ENCODE measurements around the gene CMC1. TPM values are rescaled to one million over a fixed set of nuclear protein-coding genes. Genes with fewer than 3 reads are reported as not detected.

The CMC1 gene
- total RNA-seq, 2 donors from 2014 or later = 10.5 to 16.2 TPM

GRCh38 chr3:28218071-28218916, 23.1 kb upstream of the CMC1 start:
- no peak overlapping the region for H3K4me3 ChIP-seq
- H3K27ac ChIP-seq = no peak overlapping the region
- H3K36me3 ChIP-seq = no peaks in the 10 kb centered on the region
- H3K9me3 ChIP-seq = no peaks in the 10 kb centered on the region
- WGBS = 88% methylated on average over 3 of the region's 3 CpGs
- no peaks in the 10 kb centered on the region for H3K4me1 ChIP-seq (replicated peaks)
- TF ChIP-seq CTCF (IDR thresholded peaks at IDR 0.05) = no peak
- no peak for TF ChIP-seq POLR2AphosphoS5 (IDR thresholded peaks at IDR 0.05)
- no peak for TF ChIP-seq POLR2A (IDR thresholded peaks at IDR 0.05)
- DNase-seq (ENCODE audit: low spot score) = no peak
- H3K27me3 ChIP-seq (replicated peaks; ENCODE audit: insufficient read depth) = no peaks in the 10 kb centered on the region
- intact Hi-C loops (cut with DNase I) = no loop called here

- H3K27me3 ChIP-seq (replicated peaks; ENCODE audit: insufficient read depth) = no peaks in the 10 kb centered on the region
- no peak overlapping the region for H3K27ac ChIP-seq
- no peaks in the 10 kb centered on the region for H3K4me1 ChIP-seq (replicated peaks)
- H3K9me3 ChIP-seq = no peaks in the 10 kb centered on the region
- no peak overlapping the region for H3K4me3 ChIP-seq
- DNase-seq (ENCODE audit: low spot score) = no peak
- intact Hi-C loops (cut with DNase I) = no loop called here
- H3K36me3 ChIP-seq = no peaks in the 10 kb centered on the region
- TF ChIP-seq CTCF (IDR thresholded peaks at IDR 0.05) = no peak
- no peak for TF ChIP-seq POLR2AphosphoS5 (IDR thresholded peaks at IDR 0.05)
- TF ChIP-seq POLR2A (IDR thresholded peaks at IDR 0.05) = no peak
Measured at GRCh38 chr3:28218917-28219198, 22.6 kb upstream of the CMC1 start.

- WGBS = 91% methylated on average over 4 of the region's 4 CpGs
Measured at GRCh38 chr3:28224430-28224829, 17.0 kb upstream of the CMC1 start.

GRCh38 chr3:28226020-28226419, 15.4 kb upstream of the CMC1 start:
- Histone ChIP-seq H3K9me3 (no peaks in the 10 kb centered on the region), H3K36me3 (no peaks in the 10 kb centered on the region), H3K27me3 (replicated peaks; ENCODE audit: insufficient read depth) (no peaks in the 10 kb centered on the region), H3K4me3 (no peak overlapping the region), H3K27ac (no peak overlapping the region), H3K4me1 (replicated peaks) (no peaks in the 10 kb centered on the region)
- DNase-seq (ENCODE audit: low spot score) = no peak
- TF ChIP-seq CTCF (IDR thresholded peaks at IDR 0.05) = no peak
- TF ChIP-seq POLR2AphosphoS5 (IDR thresholded peaks at IDR 0.05) = no peak
- TF ChIP-seq POLR2A (IDR thresholded peaks at IDR 0.05) = no peak
- intact Hi-C loops (cut with DNase I) = no loop called here
- WGBS = 97% methylated on average over 3 of the region's 3 CpGs

More at GRCh38 chr3:28224430-28224829, 17.0 kb upstream of the CMC1 start:
- no peak overlapping the region for H3K27ac ChIP-seq
- no peaks in the 10 kb centered on the region for H3K9me3 ChIP-seq
- intact Hi-C loops (cut with DNase I) = no loop called here
- no peak overlapping the region for H3K4me3 ChIP-seq
- TF ChIP-seq POLR2AphosphoS5 (IDR thresholded peaks at IDR 0.05) (no peak), CTCF (IDR thresholded peaks at IDR 0.05) (no peak), POLR2A (IDR thresholded peaks at IDR 0.05) (no peak)
- no peak for DNase-seq (ENCODE audit: low spot score)
- no peaks in the 10 kb centered on the region for H3K36me3 ChIP-seq
- no peaks in the 10 kb centered on the region for H3K27me3 ChIP-seq (replicated peaks; ENCODE audit: insufficient read depth)
- H3K4me1 ChIP-seq (replicated peaks) = no peaks in the 10 kb centered on the region

- Histone ChIP-seq H3K4me3 (no peak overlapping the region), H3K36me3 (no peaks in the 10 kb centered on the region), H3K4me1 (replicated peaks) (no peaks in the 10 kb centered on the region), H3K27me3 (replicated peaks; ENCODE audit: insufficient read depth) (no peaks in the 10 kb centered on the region), H3K27ac (no peak overlapping the region), H3K9me3 (no peaks in the 10 kb centered on the region)
- intact Hi-C loops (cut with DNase I) = no loop called here
- DNase-seq (ENCODE audit: low spot score) = no peak
- WGBS = 94% methylated on average over 5 of the region's 5 CpGs
- TF ChIP-seq POLR2AphosphoS5 (IDR thresholded peaks at IDR 0.05) (no peak), POLR2A (IDR thresholded peaks at IDR 0.05) (no peak), CTCF (IDR thresholded peaks at IDR 0.05) (no peak)
Measured at GRCh38 chr3:28228623-28229022, 12.8 kb upstream of the CMC1 start.
